SK-N-SH (cell line): ENCODE measurements around the gene EGFLAM. TPM values are rescaled to one million over a fixed set of nuclear protein-coding genes. Genes with fewer than 3 reads are reported as not detected.
"Not testable (repeated sequence)": the region's sequence is repeated elsewhere in the genome, so short reads cannot be mapped to it uniquely, and the experiment has no call there.

Experiments used
- CTCF ChIA-PET: fragments of 300-600, 350-600 bp; formaldehyde crosslinking; extraction: SDS; loops from one replicate; lab custom pipeline; 2021; lab: Yijun Ruan, JAX
- POLR2A ChIA-PET: fragments of 350-600 bp; sonication (Branson Sonifier 250); formaldehyde crosslinking; extraction: SDS; loops from one replicate; lab custom pipeline; 2020; ENCODE audit warnings: antibody characterized with exemption, inconsistent platforms; lab: Yijun Ruan, JAX
- DNase-seq: peaks from one replicate; pipeline ENCODE4 v3.0.0; 2012
- H2AFZ ChIP-seq: fragments of 200-600 bp; sonication (generic); 2 replicates; pipeline ENCODE4 v1.8.1; 2016; ENCODE audit warnings: antibody characterized with exemption, mild to moderate bottlenecking, low read depth
- H3F3A ChIP-seq: fragments of 200-600 bp; sonication (generic); replicated peaks from 2 replicates; pipeline ENCODE3; 2016; ENCODE audit warnings: antibody characterized with exemption, mild to moderate bottlenecking; ENCODE audit not compliant: insufficient read depth
- H3K27ac ChIP-seq, 2 experiments: fragments of 200-500 bp in 1 of 2; fragments of 200-600 bp in 1 of 2; sonication (Bioruptor generic) in 1 of 2; sonication (generic), shearing (Covaris generic) in 1 of 2; 2 replicates each; pipeline versions ENCODE4 v1.5.1 to v1.6.1; 2014 to 2016; ENCODE audit warnings: low read depth in 2 of 2, inconsistent platforms in 1 of 2, low read length in 1 of 2, mild to moderate bottlenecking in 1 of 2, mixed read lengths in 1 of 2
- H3K27me3 ChIP-seq: fragments of 200-600 bp; sonication (generic), shearing (Covaris generic); 2 replicates; pipeline ENCODE4 v1.6.1; 2016; ENCODE audit warnings: mixed run types; ENCODE audit not compliant: insufficient read depth
- H3K36me3 ChIP-seq, 2 experiments: fragments of 200-500 bp in 1 of 2; fragments of 200-600 bp in 1 of 2; sonication (Bioruptor generic) in 1 of 2; sonication (generic) in 1 of 2; replicated peaks in 1 of 2; 2 replicates each; pipeline versions ENCODE3 to v1.5.1; 2014 to 2016; ENCODE audit warnings: low read length in 1 of 2, mild to moderate bottlenecking in 1 of 2; ENCODE audit not compliant: insufficient read depth in 2 of 2, control insufficient read depth in 1 of 2
- H3K4me1 ChIP-seq, 2 experiments: fragments of 200-500 bp in 1 of 2; fragments of 200-600 bp in 1 of 2; sonication (Bioruptor generic) in 1 of 2; sonication (generic), shearing (Covaris generic) in 1 of 2; 2 replicates each; pipeline versions ENCODE4 v1.5.1 to v1.6.1; 2014 to 2016; ENCODE audit warnings: low read depth in 1 of 2, low read length in 1 of 2, mixed run types in 1 of 2; ENCODE audit not compliant: insufficient read depth in 2 of 2, control insufficient read depth in 1 of 2
- H3K4me2 ChIP-seq: fragments of 200-600 bp; sonication (generic), shearing (Covaris generic); 2 replicates; pipeline ENCODE4 v1.6.1; 2017; ENCODE audit warnings: mixed run types
- H3K4me3 ChIP-seq, 2 experiments: fragments of 200-500 bp in 1 of 2; fragments of 200-600 bp in 1 of 2; sonication (Bioruptor generic) in 1 of 2; sonication (generic), shearing (Covaris generic) in 1 of 2; 2 replicates each; pipeline versions ENCODE4 v1.5.1 to v1.8.1; 2014 to 2016; ENCODE audit warnings: low read depth in 2 of 2, inconsistent platforms in 1 of 2, low read length in 1 of 2, mild to moderate bottlenecking in 1 of 2, mixed read lengths in 1 of 2, moderate library complexity in 1 of 2
- H3K79me2 ChIP-seq: fragments of 200-600 bp; sonication (generic); 2 replicates; pipeline ENCODE4 v1.8.1; 2017; ENCODE audit warnings: mild to moderate bottlenecking; ENCODE audit not compliant: insufficient read depth
- H3K9ac ChIP-seq: fragments of 200-600 bp; sonication (generic); 2 replicates; pipeline ENCODE4 v1.6.1; 2017; ENCODE audit warnings: mixed run types
- H3K9me2 ChIP-seq: fragments of 200-600 bp; sonication (generic); 2 replicates; pipeline ENCODE4 v1.6.1; 2017; ENCODE audit warnings: mixed run types
- H3K9me3 ChIP-seq: fragments of 200-600 bp; sonication (generic); 2 replicates; pipeline ENCODE4 v1.6.1; 2017; ENCODE audit warnings: mixed run types, mild to moderate bottlenecking, moderate library complexity
- H4K20me1 ChIP-seq: fragments of 200-600 bp; sonication (generic); 2 replicates; pipeline ENCODE4 v1.6.1; 2017; ENCODE audit warnings: mild to moderate bottlenecking, mixed run types; ENCODE audit not compliant: insufficient read depth
- MEF2A ChIP-seq: IDR thresholded peaks from 2 replicates; pipeline ENCODE4 v1.4.0; 2012; ENCODE audit warnings: low read depth, borderline replicate concordance
- MXI1 ChIP-seq: IDR thresholded peaks from 2 replicates; pipeline ENCODE4 v1.6.1; 2012; ENCODE audit warnings: mild to moderate bottlenecking, low read depth, low read length, improper control_type of control experiment
- RAD21 ChIP-seq: IDR thresholded peaks from 2 replicates; pipeline ENCODE4 v1.6.1; 2012; ENCODE audit warnings: mild to moderate bottlenecking, low read length
- RFX5 ChIP-seq: IDR thresholded peaks from 2 replicates; pipeline ENCODE4 v1.6.1; 2012; ENCODE audit warnings: mild to moderate bottlenecking, improper control_type of control experiment, low read length
- SIN3A ChIP-seq: IDR thresholded peaks from 2 replicates; pipeline ENCODE4 v1.6.1; 2012; ENCODE audit warnings: low read depth, mild to moderate bottlenecking, low read length, moderate library complexity, borderline replicate concordance
- TEAD4 ChIP-seq: IDR thresholded peaks from 2 replicates; pipeline ENCODE4 v1.4.0; 2012; ENCODE audit warnings: mild to moderate bottlenecking, borderline replicate concordance; ENCODE audit not compliant: insufficient read depth
- YY1 ChIP-seq: IDR thresholded peaks from 2 replicates; pipeline ENCODE4 v1.4.0; 2012; ENCODE audit warnings: low read depth, mild to moderate bottlenecking
- WGBS: methylation state at CpG from one replicate; pipeline ENCODE4 v1.1.6; 2017; ENCODE audit warnings: low lambda C conversion rate; 5-methylcytosine and 5-hydroxymethylcytosine counted together
- polyA plus RNA-seq, 3 experiments: library from polyadenylated mRNA; depleted of rRNA; stranded (reverse); fragments of >200 nt; gene quantifications; 2 replicates each; pipeline ENCODE4 v1.2.3, GENCODE V29; 2012
- TF ChIP-seq, protein P1 (sequence below): fragments of 150-350 bp; IDR thresholded peaks from 2 replicates; pipeline ENCODE4 v1.6.1; 2017; ENCODE audit warnings: antibody characterized with exemption, low read length, low read depth, borderline replicate concordance
- TF ChIP-seq, protein P2 (sequence below): fragments of 200-600 bp; sonication (generic); IDR thresholded peaks from 2 replicates; pipeline ENCODE4 v1.6.1; 2017; ENCODE audit warnings: antibody characterized with exemption, mild to moderate bottlenecking, moderate library complexity
- TF ChIP-seq, protein P3 (sequence below): IDR thresholded peaks from 2 replicates; pipeline ENCODE4 v1.4.0; 2012; ENCODE audit warnings: low read depth, borderline replicate concordance
- TF ChIP-seq, protein P4 (sequence below): IDR thresholded peaks from 2 replicates; pipeline ENCODE4 v1.6.1; 2012; ENCODE audit warnings: mild to moderate bottlenecking, low read depth, low read length, moderate library complexity

Gene EGFLAM
- polyA plus RNA-seq, 1 of the 3 experiments (the other 2 are of a cell fraction): 0.05 TPM

DNA sequence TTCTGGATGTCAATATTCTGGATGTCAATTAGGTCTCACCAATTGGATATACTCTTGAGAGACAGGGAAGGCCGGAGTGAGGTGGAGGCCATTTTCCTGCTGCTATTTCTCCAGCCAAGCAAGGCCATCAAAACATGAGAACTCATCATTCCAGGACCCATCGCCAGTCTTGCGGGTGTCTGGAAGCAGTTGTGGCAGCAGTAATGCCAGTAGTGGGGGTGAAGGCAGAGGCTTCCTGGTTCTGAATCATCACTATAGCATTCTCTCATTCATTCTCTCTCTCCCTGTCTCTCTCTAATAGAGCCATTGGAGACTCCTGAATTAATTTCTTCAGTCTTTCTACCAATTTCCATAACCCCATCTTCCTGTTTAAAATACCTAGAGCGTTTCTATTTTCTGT is 71.8 kb downstream of the EGFLAM start:
- no peak overlapping the region for H2AFZ ChIP-seq
- H3K4me2 ChIP-seq: no peak overlapping the region
- no peak overlapping the region for H3K4me3 ChIP-seq
- no peaks in the 10 kb centered on the region for H4K20me1 ChIP-seq
- ChIA-PET CTCF (no interaction called here), POLR2A (no interaction called here)
- WGBS: 67% methylated on average over 4 of the region's 4 CpGs
- no peaks in the 10 kb centered on the region for H3K79me2 ChIP-seq
- no peaks in the 10 kb centered on the region for H3K4me1 ChIP-seq
- no peak overlapping the region for H3K27ac ChIP-seq
- H3K36me3 ChIP-seq: no peaks in the 10 kb centered on the region
- DNase-seq: no peak
- H3K9me2 ChIP-seq: no peaks in the 10 kb centered on the region
- H3K9ac ChIP-seq: no peak overlapping the region
- H3K27me3 ChIP-seq: no peaks in the 10 kb centered on the region
- H3K9me3 ChIP-seq: no peaks in the 10 kb centered on the region
- no peak for TF ChIP-seq SIN3A
- no peak for TF ChIP-seq MXI1
- no peak for TF ChIP-seq RFX5
- TF ChIP-seq, protein P1, sequence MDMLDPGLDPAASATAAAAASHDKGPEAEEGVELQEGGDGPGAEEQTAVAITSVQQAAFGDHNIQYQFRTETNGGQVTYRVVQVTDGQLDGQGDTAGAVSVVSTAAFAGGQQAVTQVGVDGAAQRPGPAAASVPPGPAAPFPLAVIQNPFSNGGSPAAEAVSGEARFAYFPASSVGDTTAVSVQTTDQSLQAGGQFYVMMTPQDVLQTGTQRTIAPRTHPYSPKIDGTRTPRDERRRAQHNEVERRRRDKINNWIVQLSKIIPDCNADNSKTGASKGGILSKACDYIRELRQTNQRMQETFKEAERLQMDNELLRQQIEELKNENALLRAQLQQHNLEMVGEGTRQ: no peak
- TF ChIP-seq, protein P2, sequence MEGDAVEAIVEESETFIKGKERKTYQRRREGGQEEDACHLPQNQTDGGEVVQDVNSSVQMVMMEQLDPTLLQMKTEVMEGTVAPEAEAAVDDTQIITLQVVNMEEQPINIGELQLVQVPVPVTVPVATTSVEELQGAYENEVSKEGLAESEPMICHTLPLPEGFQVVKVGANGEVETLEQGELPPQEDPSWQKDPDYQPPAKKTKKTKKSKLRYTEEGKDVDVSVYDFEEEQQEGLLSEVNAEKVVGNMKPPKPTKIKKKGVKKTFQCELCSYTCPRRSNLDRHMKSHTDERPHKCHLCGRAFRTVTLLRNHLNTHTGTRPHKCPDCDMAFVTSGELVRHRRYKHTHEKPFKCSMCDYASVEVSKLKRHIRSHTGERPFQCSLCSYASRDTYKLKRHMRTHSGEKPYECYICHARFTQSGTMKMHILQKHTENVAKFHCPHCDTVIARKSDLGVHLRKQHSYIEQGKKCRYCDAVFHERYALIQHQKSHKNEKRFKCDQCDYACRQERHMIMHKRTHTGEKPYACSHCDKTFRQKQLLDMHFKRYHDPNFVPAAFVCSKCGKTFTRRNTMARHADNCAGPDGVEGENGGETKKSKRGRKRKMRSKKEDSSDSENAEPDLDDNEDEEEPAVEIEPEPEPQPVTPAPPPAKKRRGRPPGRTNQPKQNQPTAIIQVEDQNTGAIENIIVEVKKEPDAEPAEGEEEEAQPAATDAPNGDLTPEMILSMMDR: no peak
- TF ChIP-seq RAD21: no peak
- TF ChIP-seq, protein P3, sequence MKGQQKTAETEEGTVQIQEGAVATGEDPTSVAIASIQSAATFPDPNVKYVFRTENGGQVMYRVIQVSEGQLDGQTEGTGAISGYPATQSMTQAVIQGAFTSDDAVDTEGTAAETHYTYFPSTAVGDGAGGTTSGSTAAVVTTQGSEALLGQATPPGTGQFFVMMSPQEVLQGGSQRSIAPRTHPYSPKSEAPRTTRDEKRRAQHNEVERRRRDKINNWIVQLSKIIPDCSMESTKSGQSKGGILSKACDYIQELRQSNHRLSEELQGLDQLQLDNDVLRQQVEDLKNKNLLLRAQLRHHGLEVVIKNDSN: no peak
- TF ChIP-seq YY1: no peak
- TF ChIP-seq, all 33 proteins: peak for 0
- H3F3A ChIP-seq: no peaks in the 10 kb centered on the region

DNA sequence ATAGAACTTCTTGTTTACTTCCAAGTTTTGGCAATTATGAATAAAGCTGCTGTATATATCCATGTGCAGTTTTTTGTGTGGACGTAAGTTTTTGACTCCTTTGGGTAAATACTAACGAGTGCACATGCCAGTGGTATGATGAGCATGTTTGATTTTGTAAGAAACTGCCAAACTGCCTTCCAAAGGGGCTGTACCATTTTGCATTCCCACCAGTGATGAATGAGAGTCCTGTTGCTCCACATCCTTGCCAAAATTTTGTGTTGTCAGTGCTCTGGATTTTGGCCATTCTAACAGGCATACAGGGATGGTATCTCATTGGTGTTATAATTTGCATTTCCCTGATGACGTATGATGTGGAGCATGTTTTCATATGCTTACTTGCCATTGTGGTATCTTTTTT is 73.5 kb downstream of the EGFLAM start:
- Histone ChIP-seq H3K4me2 (no peak overlapping the region), H3K9me2 (no peaks in the 10 kb centered on the region), H3K4me1 (no peaks in the 10 kb centered on the region), H3K36me3 (no peaks in the 10 kb centered on the region), H3K27me3 (no peaks in the 10 kb centered on the region), H3K9me3 (no peaks in the 10 kb centered on the region), H3K79me2 (no peaks in the 10 kb centered on the region), H4K20me1 (no peaks in the 10 kb centered on the region), H3K9ac (no peak overlapping the region), H3F3A (no peaks in the 10 kb centered on the region)
- CTCF ChIA-PET: no interaction called here
- POLR2A ChIA-PET: no interaction called here
- DNase-seq: no peak
- TF ChIP-seq YY1: no peak
- TF ChIP-seq TEAD4: no peak
- no peak for TF ChIP-seq MEF2A
- TF ChIP-seq, protein P4, sequence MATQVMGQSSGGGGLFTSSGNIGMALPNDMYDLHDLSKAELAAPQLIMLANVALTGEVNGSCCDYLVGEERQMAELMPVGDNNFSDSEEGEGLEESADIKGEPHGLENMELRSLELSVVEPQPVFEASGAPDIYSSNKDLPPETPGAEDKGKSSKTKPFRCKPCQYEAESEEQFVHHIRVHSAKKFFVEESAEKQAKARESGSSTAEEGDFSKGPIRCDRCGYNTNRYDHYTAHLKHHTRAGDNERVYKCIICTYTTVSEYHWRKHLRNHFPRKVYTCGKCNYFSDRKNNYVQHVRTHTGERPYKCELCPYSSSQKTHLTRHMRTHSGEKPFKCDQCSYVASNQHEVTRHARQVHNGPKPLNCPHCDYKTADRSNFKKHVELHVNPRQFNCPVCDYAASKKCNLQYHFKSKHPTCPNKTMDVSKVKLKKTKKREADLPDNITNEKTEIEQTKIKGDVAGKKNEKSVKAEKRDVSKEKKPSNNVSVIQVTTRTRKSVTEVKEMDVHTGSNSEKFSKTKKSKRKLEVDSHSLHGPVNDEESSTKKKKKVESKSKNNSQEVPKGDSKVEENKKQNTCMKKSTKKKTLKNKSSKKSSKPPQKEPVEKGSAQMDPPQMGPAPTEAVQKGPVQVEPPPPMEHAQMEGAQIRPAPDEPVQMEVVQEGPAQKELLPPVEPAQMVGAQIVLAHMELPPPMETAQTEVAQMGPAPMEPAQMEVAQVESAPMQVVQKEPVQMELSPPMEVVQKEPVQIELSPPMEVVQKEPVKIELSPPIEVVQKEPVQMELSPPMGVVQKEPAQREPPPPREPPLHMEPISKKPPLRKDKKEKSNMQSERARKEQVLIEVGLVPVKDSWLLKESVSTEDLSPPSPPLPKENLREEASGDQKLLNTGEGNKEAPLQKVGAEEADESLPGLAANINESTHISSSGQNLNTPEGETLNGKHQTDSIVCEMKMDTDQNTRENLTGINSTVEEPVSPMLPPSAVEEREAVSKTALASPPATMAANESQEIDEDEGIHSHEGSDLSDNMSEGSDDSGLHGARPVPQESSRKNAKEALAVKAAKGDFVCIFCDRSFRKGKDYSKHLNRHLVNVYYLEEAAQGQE: no peak
- TF ChIP-seq, all 33 proteins: peak for 0
- Histone ChIP-seq H3K4me3 (no peak overlapping the region), H3K27ac (no peak overlapping the region), H2AFZ (no peak overlapping the region)
- whole genome bisulfite sequencing: 37% methylated on average over 3 of the region's 3 CpGs

DNA sequence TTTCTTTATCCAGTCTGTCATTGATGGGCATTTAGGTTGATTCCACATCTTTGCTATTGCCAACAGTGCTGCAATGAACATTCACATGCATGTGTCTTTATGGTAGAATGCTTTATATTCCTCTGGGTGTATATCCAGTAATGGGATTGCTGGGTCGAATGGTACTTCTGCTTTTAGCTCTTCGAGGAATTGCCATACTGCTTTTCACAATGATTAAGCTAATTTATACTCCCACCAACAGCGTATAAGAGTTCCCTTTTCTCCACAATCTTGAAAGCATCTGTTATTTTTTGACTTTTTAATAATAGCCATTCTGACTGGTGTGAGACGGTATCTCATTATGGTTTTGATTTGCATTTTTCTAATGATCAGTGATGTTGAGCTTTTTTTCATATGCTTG is 74.8 kb downstream of the EGFLAM start:
- H3K27me3 ChIP-seq, H3K79me2 ChIP-seq, H3F3A ChIP-seq, H3K9me3 ChIP-seq, H3K27ac ChIP-seq, H3K9me2 ChIP-seq, H3K9ac ChIP-seq, H3K36me3 ChIP-seq, DNase-seq, H3K4me1 ChIP-seq, H3K4me3 ChIP-seq, H4K20me1 ChIP-seq, H2AFZ ChIP-seq, CTCF ChIA-PET, POLR2A ChIA-PET, H3K4me2 ChIP-seq: not testable (repeated sequence)
- WGBS: 47% methylated on average over 4 of the region's 4 CpGs
